Breast epithelium (tissue), 3 donors: ENCODE results near the gene EIF2S1.

Experiments
- POLR2A ChIP-seq: fragments of 450-650 bp; IDR thresholded peaks from one replicate; pipeline ENCODE4 v1.6.1; 2016; ENCODE audit warnings: antibody characterized with exemption, mild to moderate bottlenecking, moderate library complexity
- TF ChIP-seq, protein P1 (sequence below), 3 donors: fragments of 450-650 bp; IDR thresholded peaks; one replicate each; pipeline ENCODE4 v1.5.1; 2016 to 2017; ENCODE audit warnings: antibody characterized with exemption in 3 of 3, mild to moderate bottlenecking in 3 of 3, moderate library complexity in 3 of 3

DNA sequence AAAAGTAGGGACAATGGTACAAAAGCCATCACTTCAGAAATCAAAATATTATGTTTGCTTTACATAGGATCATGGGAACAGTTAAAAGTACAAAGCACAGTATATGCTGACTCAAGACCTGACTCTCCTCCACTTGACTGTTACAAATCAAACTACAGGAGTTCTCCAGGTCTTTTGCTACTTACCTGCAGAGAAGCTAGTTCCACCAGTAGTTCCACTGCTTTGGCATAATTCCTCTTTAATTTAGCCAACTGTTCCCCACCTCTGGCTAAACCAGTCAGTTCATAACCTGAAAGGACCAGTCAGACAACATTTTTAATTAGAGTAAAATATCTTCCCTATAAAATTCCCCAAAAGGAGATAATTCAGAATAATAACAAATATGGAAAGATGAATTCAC is 14.5 kb upstream of the EIF2S1 start:
- no peak for TF ChIP-seq POLR2A
- TF ChIP-seq, protein P1, sequence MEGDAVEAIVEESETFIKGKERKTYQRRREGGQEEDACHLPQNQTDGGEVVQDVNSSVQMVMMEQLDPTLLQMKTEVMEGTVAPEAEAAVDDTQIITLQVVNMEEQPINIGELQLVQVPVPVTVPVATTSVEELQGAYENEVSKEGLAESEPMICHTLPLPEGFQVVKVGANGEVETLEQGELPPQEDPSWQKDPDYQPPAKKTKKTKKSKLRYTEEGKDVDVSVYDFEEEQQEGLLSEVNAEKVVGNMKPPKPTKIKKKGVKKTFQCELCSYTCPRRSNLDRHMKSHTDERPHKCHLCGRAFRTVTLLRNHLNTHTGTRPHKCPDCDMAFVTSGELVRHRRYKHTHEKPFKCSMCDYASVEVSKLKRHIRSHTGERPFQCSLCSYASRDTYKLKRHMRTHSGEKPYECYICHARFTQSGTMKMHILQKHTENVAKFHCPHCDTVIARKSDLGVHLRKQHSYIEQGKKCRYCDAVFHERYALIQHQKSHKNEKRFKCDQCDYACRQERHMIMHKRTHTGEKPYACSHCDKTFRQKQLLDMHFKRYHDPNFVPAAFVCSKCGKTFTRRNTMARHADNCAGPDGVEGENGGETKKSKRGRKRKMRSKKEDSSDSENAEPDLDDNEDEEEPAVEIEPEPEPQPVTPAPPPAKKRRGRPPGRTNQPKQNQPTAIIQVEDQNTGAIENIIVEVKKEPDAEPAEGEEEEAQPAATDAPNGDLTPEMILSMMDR (IDR thresholded peaks at IDR 0.05), result no peak
